Stimulated activated CD8-positive, alpha-beta memory T cell treated with anti-CD3 and anti-CD28 coated beads, Interleukin-12 subunit alpha, Interleukin-12 subunit beta, amount 100 ng/mL, for 4 hours (primary cell): ENCODE measurements around the gene SPC25.

Experiments used
- DNase-seq: peaks from one replicate; pipeline ENCODE4 v3.0.0-alpha.2; 2020; ENCODE audit warnings: low read depth

Gene SPC25

DNA sequence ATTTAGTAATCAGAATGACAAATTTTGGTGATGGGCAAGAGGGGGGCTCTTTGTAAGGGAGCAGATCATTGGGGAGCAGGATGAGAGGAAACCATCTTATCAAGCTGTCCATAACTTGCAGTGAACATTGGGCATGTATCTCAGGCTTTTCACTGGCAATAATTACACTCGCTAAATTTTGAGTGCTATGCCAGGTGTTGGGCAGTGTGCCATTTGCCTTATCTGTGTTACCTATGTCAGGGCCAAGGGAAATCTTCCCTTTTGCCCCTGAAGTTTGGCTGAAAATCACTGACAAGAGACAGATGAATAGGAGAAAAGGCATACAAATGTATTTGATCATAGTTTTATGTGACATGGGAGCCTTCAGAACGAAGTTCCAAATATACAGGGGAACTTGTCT is 48.8 kb downstream of the SPC25 start:
- no peak for DNase-seq

DNA sequence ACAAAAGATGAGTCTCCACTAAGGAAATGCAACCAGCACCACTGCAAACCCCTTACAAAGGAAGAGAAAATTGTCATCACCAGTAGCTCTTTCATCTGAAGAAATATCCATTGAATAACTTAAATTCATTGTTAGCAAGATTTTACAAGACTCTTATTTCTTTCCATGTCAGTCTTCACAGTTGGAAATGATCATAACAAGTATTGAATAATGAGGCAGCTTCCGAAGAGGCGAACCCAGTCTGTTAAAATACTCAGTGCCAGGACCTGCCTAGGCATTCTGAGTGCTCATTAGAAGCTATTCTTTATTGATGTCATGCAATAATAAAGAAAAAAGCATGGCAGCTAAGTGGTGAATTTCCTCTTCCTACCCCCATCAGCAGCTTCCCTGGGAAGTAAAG is 54.3 kb downstream of the SPC25 start:
- no peak for DNase-seq

DNA sequence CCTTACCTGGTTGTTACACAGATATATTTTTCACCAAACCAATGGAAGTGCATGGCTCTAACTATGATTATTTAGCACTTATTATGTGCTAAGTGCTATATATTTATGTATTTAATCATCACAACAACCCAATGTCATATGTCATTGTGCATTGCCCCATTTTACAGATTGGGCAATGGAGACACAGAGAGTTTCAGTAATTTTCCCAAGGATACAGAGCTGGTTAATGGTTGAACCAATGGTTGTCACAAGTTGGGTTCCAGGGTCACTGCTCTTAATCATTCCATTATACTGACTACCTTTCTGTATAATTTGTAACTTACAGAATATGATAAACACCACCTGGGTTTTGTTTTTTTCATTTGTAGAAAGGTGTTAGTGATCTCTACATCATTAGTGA is 58.6 kb downstream of the SPC25 start:
- DNase-seq = no peak

DNA sequence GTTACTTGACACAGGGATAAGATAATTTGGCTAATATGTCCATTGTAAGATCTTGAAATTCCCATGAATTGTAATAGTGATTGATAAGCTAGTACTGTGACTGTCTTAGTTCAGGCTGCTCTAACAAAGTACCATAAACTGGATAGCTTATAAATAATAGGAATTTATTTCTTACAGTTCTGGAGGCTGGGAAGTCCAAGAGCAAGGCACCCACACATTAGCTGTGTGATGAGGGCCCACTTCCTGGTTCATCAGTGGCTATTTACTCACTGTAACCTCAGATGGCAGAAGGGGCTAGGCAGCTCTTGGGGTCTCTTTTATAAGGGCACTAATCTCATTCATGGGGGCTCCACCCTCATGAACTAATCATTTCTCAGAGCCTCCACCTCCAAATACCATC is 59.3 kb downstream of the SPC25 start:
- no peak for DNase-seq

DNA sequence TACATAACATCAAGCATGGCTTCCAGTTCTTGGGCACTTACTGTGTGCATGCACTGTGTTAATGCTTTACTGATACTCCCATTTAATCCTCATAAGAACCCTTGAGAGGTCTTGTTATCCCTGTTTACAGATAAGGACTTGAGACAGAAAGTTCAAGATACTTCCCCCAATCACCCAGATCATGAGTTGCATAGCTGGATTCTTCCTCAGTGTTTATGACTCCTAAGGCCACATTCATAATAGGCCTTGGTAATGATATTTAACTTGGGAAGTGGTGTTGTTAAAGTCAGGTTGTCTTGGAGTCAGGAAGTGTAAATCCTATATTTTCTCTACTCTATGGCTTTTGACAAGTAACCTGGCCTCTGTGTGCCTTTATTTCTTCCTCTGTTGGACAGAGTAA is 65.1 kb downstream of the SPC25 start:
- DNase-seq = no peak

DNA sequence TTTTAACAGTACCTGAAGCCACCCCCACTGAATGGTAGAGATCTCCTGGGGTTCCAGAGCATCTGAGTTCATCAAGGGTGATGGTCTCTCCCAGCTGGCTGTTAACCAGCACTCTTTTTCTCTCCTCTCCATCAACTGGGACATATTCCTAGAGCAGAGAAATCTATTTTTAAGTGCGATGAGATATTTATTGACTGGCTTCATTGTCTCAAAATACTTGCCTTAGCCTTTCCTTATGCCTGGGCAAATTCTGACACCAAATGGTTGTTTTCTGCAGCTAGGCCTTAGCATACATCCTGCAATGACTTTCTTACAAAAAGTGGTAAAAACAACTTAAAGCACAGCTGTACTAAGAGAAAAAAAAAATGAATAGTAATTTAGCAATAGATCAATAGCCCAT is 68.2 kb downstream of the SPC25 start:
- no peak for DNase-seq

DNA sequence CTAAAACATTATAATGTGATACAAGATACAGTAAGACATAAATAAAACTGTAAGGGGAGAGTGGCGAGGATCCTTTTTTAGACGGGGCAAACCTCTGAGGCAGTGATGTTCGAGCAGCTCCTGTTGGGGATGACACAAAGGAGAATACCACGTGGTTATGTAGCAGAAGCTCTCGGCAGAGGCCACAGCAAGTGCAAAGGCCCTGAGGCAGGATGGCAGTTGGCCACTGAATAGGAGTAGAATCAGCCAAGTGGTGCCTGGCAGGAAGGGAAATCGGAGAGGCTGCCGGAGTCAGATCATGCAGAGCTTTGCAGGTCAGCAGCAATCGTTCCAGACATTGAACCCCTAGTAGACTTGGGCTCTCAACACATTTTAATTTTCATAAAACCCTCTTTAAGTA is 68.7 kb downstream of the SPC25 start:
- DNase-seq = no peak
